AG09309 (cell line): Measurements from ENCODE around the gene ELFN1.

Source experiments
- DNase-seq: peaks from one replicate; pipeline ENCODE4 v3.0.0-alpha.2; 2010; ENCODE audit warnings: low read depth
- H3K4me3 ChIP-seq: 2 replicates; pipeline ENCODE4 v1.5.1; 2011; ENCODE audit warnings: mild to moderate bottlenecking, low read depth, low read length, moderate library complexity; ENCODE audit not compliant: control insufficient read depth
- CTCF ChIP-seq: IDR thresholded peaks from 2 replicates; pipeline ENCODE4 v1.5.1; 2011; ENCODE audit warnings: mild to moderate bottlenecking, low read depth, low read length, inconsistent platforms; ENCODE audit not compliant: insufficient read depth, control insufficient read depth; ENCODE audit errors: missing control alignments

The ELFN1 gene

DNA sequence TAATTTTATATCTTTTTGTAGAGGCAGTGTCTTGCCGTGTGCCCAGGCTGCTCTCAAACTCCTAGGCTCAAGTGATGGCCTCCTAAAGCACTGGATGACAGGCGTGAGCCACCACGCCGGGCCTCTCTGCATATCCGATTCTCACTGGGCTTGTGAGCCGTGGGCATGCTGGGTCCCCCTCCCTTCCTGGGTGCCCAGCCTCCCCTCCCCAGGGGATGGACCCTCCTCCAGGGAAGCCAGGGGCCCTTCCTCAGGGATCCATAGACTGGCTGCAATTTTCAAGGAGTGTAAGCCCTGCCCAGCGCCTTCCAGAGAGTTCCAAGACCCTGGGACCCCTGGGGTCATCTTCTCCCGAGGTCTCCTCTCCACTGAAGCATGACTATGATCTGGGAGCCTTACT lies 23.7 kb upstream of the ELFN1 start:
- no peak for DNase-seq
- H3K4me3 ChIP-seq = no peak overlapping the region
- TF ChIP-seq CTCF = no peak

DNA sequence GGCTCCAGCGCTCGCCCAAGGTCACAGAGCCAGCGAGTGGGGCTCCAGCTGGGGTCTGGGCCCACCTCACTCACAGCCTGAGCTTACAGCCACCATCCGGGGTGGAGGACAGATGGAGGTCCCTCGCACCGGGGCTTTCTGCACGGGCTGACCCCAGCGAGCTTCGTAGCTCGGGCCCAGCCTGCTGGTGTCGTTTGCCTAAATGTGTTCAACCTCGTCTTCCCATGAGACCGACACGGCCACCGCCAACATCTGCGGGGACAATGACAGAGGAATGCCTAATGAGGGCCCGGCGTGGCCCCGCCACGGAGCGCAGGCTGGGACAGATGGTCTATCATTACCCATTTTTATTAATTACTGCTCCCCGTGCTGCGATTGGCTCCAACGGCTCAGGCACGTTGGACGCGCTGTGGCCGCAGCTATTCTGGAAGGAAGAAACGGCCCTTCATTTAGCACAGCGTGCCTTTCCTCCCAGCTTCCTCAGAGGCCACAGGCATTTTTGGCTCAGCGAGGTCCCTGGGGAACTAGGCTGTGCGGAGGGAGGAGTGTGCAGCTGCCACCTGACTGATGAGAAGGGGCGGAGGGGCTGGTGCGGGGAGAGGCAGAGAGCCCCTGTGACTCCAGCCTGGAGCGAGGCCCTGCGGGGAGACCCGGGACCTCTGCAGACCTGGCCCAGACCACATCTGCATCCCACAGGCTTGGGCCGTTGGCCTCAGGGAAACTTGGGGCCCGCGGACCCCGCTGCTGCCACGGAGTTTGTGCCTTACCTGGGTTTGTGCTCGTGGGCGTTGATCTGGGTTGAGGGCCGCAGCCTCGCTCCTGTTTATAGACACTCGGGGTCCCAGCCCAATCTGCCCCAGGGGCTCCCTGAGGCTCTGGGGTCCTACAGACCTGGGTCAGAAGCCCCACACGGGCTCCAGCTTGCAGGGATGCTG lies 22.9 kb upstream of the ELFN1 start:
- no peak overlapping the region for H3K4me3 ChIP-seq
- TF ChIP-seq CTCF = no peak
- no peak for DNase-seq

GRCh38 chr7:1647961-1648672 lies 22.0 kb upstream of the ELFN1 start:
- TF ChIP-seq CTCF = no peak
- no peak overlapping the region for H3K4me3 ChIP-seq
- no peak for DNase-seq

DNA sequence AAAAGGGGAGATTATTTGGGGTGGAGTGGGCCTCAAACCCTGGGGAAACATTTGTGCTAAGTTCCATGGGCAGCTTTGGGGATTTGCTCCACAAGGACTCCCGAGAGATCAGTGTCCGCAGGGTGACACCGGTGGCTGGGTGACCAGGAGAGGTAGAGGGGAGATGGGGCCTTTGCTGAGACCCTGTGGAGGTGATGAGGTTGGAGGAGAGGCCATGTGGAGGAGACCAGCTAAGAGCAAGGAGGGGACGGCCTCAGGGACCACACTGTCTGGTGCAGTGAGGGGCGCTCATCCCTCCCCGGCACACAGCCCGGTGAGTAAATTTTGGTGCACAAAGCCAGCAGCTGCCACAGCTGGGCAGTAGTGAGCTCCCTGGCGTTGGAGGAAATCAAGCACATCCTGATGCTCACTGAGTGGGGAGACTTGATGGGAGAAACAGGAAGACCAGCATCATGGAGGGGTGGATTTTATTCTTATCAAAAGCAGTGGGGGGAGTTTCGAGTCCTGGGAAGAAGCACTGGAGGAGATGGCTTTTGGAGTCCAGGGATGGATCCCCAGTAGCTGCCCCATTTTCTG lies 20.2 kb upstream of the ELFN1 start:
- DNase-seq = no peak
- H3K4me3 ChIP-seq = no peak overlapping the region
- TF ChIP-seq CTCF = no peak

DNA sequence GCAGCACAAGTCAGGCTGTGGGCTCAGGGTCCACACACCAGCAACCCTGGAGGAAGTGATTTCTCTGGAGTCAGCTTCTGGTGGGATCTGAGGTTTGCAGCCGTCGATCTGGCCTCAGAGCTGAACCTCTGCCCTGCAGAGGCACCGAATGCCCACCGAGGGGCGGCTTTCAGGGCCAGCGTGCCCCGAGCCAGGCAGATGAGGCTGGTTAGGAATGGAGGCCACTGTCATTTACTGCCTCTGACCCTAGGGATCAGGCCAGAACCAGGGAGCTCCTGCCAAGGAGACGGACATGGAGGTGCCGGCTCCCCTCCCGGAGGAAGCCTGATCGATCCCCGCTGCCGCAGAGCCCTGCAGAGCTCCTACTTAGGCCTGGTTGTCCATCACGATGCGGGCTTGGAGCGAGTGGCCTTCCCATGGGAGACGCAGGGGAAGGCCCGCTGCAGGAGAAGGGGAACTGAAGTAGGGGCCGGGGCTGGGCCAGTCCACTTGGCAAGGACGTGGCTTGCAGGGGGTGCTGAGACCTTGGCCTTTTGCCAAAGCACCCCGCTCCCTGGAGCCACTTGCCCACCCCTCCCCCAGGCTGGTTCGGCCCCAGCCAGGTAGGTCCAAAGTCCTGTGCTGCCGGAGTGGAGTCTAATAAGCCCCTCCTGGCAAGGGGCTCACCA lies 19.6 kb upstream of the ELFN1 start:
- TF ChIP-seq CTCF = no peak
- no peak for DNase-seq
- H3K4me3 ChIP-seq = no peak overlapping the region

- H3K4me3 ChIP-seq = no peak overlapping the region
- TF ChIP-seq CTCF = no peak
- DNase-seq = no peak
Observed at GRCh38 chr7:1651031-1651446, 19.0 kb upstream of the ELFN1 start.
